Retinal pigment epithelial cell (primary cell): Measurements from ENCODE around the gene CYTH4.

ENCODE experiments used
- DNase-seq: peaks from one replicate; pipeline ENCODE4 v3.0.0-alpha.2; 2010; ENCODE audit warnings: low read depth
- H3K4me3 ChIP-seq: 2 replicates; pipeline ENCODE4 v1.5.1; 2011; ENCODE audit warnings: mild to moderate bottlenecking, low read length, control low read depth, moderate library complexity
- TF ChIP-seq, protein P1 (sequence below): conservative IDR thresholded peaks from 2 replicates; pipeline ENCODE4 v1.5.1; 2011; ENCODE audit warnings: low read depth, low read length, control low read depth, inconsistent platforms

Gene CYTH4

DNA sequence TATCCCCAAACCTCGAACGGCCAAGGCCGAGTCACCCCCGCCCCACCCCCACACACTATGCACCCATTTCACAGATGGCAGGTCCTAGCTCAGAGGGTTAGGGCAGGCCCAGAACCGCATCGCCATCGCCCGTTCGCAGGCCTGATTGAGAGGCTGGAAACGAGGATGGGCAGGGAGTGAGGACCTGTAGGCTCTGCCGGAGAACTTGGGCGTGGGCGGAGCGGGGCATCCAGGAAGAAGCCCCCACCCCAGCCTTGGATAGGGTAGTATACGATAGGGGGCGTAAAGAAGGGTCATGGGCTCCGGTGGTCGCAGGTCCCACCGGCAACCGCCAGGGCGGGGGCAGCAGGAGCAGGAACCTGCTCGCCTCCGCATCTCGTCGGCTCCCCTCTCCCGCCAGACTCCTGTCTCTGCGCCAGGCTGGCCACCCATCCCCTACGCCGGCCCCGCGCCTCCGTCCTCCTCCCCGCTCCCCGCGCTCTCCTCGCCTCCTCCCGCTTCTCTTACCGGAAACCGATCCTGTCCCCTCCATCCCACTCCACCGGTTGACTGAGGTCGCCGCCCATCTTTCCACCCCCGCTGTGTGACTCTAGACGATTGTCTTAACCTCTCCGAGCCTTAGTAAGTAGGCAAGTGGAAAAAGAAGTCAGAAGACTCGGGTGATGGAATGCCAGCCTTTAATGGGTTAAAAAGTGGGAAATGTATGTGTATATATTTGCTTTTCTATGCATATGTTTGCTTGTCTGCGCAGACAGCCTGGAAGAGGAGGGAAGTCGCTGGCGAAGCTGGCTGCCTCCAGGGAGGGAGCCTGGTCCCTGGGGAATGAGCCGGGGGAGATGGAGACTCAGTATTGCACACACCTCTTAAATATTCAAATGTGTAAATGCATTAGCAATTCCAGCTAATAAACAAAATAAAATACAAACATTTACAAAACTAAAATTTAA lies 52.8 kb downstream of the CYTH4 start:
- TF ChIP-seq, protein P1, sequence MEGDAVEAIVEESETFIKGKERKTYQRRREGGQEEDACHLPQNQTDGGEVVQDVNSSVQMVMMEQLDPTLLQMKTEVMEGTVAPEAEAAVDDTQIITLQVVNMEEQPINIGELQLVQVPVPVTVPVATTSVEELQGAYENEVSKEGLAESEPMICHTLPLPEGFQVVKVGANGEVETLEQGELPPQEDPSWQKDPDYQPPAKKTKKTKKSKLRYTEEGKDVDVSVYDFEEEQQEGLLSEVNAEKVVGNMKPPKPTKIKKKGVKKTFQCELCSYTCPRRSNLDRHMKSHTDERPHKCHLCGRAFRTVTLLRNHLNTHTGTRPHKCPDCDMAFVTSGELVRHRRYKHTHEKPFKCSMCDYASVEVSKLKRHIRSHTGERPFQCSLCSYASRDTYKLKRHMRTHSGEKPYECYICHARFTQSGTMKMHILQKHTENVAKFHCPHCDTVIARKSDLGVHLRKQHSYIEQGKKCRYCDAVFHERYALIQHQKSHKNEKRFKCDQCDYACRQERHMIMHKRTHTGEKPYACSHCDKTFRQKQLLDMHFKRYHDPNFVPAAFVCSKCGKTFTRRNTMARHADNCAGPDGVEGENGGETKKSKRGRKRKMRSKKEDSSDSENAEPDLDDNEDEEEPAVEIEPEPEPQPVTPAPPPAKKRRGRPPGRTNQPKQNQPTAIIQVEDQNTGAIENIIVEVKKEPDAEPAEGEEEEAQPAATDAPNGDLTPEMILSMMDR, result no peak
- DNase-seq, result no peak
- no peak overlapping the region for H3K4me3 ChIP-seq

DNA sequence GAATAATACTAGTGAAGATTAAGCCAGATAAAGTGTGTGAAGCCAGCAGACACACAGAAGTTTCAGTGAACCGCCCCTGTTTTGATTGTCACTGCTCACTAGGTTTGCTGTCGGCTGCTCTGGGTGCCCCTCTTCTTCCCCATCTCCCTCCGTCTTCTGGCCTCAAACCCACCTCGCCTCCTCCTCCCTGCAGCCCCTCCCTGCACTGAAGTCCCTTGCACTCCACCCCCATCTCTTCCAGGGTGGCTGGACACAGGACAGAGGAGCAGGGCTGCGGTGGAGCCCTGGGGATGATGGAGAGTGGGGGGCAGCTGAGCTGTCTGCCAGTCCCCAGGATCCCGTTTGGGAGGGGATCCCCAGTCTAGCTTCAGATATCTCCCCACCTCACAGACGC lies 53.5 kb downstream of the CYTH4 start:
- TF ChIP-seq, protein P1, result no peak
- H3K4me3 ChIP-seq, result no peak overlapping the region
- DNase-seq, result no peak

DNA sequence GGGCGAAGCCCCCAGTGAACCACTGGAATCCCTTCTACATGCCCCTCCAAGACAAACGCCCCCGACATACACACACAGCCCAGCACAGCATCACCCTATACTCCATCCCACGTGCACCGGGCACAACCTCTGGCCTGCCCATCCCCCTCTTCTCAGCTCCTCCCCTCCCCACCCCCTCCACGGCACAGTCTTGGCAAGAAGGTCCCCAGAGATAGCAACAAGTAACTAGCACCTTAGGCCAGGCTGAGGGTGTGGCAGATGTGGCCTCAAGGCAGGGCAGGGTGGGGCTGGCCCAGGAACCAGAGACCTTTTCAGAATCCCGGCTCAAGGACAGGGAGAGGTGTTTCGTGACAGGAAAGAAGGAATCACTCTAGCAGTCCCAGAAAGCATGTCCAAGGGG lies 54.3 kb downstream of the CYTH4 start:
- H3K4me3 ChIP-seq, result no peak overlapping the region
- TF ChIP-seq, protein P1, result no peak
- DNase-seq, result no peak

DNA sequence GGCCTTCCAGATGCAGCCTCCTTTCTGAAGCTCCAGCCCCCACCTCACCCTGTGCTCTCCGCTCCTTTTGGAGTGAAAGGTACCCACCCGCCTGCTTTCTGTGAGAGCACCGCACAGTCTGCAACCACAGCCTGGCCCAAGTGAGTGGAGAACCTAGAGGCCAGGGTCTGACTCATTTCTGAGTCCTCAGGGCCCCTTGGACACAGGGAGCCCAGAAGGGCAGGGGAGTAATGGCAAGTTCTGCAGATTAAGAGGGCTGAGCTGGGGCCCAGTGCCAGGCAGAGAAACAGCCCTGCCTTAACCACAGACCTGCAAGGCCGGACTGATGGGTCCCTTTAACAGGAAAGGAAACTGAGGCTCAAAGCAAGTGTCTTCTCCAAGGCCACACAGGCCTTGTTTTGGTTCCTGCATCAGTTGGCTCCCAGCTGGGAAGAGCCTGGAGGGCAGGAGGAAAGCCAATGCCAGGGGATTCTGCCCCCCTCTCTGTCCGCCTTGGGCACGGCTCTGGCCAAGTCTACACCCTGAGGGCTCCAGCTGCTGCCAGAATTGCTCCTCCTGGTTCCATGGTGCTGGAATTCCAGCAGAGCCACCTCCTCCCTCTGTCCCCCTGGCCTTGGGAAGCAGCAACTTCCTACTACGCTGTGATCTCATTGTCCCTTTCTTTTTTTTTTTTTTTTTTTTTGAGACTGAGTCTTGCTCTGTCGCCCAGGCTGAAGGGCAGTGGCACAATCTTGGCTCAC lies 55.1 kb downstream of the CYTH4 start:
- DNase-seq, result no peak
- H3K4me3 ChIP-seq, result no peak overlapping the region
- TF ChIP-seq, protein P1, result no peak

DNA sequence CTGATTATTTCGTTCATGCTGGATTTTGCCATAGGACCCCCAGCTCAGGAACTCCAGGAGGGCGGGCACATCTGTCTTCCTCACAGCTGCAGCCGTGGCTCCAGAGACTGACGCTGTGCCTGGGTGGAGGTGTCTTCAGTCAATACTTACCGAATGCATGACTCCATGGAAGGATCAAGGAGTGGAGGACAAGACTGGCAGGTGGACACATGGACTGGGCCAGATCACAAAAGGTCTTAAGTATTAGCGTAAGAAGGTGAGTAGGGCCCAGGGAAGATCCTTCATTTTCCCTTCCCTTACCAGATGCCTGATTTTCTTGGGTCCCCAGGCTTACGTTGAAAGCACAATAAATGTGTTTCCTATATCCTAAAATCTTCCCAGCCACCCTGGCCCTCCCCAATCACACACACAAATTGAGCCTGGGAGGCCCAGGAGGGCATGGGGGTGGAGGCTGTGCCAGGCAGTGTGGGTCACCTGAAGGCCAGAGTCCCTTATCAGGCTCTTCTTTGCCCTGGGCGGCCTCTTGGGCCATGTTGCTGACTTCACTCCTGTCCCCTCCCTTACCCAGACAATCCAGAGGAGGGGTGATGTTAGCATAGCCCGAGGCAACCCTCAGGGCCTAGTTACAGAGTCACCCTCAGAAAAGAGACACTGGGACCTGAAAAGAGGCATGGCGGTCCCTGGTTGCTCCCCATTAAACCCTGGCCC lies 56.4 kb downstream of the CYTH4 start:
- TF ChIP-seq, protein P1, result no peak
- DNase-seq, result no peak
- no peak overlapping the region for H3K4me3 ChIP-seq

DNA sequence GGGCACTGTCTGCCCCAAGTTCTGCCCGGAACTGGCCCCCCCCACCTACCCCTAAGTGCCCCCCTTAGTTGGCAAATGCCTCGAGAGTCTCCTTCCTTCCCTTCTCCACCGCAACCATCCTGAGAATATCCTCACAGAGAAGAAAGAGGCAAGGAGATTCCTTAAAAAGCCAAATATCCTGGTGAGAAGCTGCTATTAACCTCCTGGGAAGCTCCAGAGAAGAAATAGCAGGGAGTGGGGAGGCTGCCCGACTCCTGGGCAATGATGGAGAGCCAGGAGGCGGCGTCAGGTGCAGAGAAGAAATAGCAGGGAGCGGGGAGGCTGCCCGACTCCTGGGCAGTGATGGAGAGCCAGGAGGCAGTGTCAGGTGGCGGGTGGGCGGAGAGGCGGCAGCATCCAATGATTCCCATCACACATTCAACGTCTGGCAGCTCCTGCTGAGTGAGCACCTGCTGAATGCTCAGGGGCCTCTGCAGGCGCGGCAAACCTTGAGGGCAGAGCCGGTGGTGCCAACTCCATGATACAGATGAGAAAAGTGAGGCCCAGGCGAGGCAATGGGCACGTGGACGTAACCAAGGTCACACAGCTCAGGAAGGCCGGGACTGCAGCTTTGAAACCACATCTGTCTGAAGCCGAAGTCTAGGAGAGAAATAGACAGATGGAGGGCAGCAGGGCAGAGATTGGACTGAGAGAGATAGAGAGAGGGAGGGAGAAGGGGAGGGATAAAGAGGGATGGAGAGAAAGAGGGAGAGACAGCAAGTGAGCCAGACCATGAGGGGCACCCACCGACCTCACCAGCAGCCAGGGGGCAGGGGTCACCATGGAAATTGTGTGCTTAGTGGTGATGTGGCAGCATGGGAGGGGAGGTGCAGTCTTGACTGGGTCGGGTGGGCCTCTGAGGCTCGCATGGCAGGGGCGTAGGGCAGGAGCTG lies 58.3 kb downstream of the CYTH4 start:
- DNase-seq, result no peak
- H3K4me3 ChIP-seq, result no peak overlapping the region
- TF ChIP-seq, protein P1, result no peak
